Measurements from ENCODE around the gene ADAMTS19. TPM values are rescaled to one million over a fixed set of nuclear protein-coding genes. Genes with fewer than 3 reads are reported as not detected.

Gene ADAMTS19
- total and polyA plus RNA-seq, 2 of the 8 experiments (the other 6 are each of a cell fraction or from before 2014, with no cell fraction given) = 17.3 to 28.8 TPM

DNA sequence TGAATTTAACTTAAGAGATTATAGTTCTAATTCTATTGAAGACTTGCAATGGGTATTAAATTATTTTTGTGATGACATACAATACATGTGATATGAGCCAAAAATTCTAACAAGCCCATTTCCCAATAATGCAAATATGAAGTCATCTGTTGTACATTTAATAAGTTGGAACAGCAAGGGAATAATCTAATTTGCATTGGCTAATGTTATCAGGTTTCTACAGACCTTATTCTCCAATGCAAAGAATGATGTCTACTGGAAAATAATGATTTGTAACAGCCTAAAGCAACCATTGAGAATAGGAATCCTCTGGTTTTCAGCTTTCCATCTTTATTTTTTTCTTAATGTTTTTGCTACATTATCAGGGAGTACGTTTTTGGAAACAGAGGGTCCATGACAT, 198.7 kb downstream of the ADAMTS19 start (continued):
- TF ChIP-seq CHD7 (IDR thresholded peaks at IDR 0.05; ENCODE audit: insufficient replicate concordance, low read length) (no peak), SP2 (IDR thresholded peaks at IDR 0.05; ENCODE audit: low read length) (no peak), RXRA (IDR thresholded peaks at IDR 0.05; ENCODE audit: insufficient read depth, low read depth, low read length) (no peak), SIRT6 (IDR thresholded peaks at IDR 0.05; ENCODE audit: low read length) (no peak), CHD2 (IDR thresholded peaks at IDR 0.05; ENCODE audit: low read length) (no peak), CHD1 (IDR thresholded peaks at IDR 0.05; ENCODE audit: low read depth, low read length) (no peak), RBBP5 (IDR thresholded peaks at IDR 0.05; ENCODE audit: borderline replicate concordance, low read depth, low read length) (no peak), CBX5 (IDR thresholded peaks at IDR 0.05; ENCODE audit: low read depth, low read length) (no peak), JUND (IDR thresholded peaks at IDR 0.05; ENCODE audit: low read length) (no peak), ATF2 (IDR thresholded peaks at IDR 0.05; ENCODE audit: low read length) (no peak), SP4 (IDR thresholded peaks at IDR 0.05; ENCODE audit: low read length) (no peak), TEAD4 (IDR thresholded peaks at IDR 0.05; ENCODE audit: low read depth, low read length) (no peak)
